Activated B cell treated with CpG ODN at 0.5 μM for 24 hours (primary cell): ENCODE data around the gene FRMPD1. TPM values are rescaled to one million over a fixed set of nuclear protein-coding genes. Genes with fewer than 3 reads are reported as not detected.

Source experiments
- ATAC-seq: fragments of 200-7000 bp; cut with Tn5 transposase; one replicate; pipeline ENCODE4 v1.10.0; 2021; ENCODE audit warnings: low read depth, mild to moderate bottlenecking, moderate library complexity
- CTCF ChIA-PET: fragments of 350-600 bp; sonication (Branson Sonifier 250); formaldehyde crosslinking; loops from one replicate; lab custom pipeline; 2021; ENCODE audit warnings: antibody characterized with exemption; lab: Charles Lee
- POLR2A ChIA-PET: fragments of 350-600 bp; sonication (Branson Sonifier 250); formaldehyde crosslinking; loops from one replicate; lab custom pipeline; 2021; ENCODE audit warnings: antibody characterized with exemption; lab: Charles Lee
- DNase-seq: peaks from one replicate; pipeline ENCODE4 v3.0.0; 2022
- H3K27ac Mint-ChIP-seq: one replicate; pipeline ENCODE4 v1.8.0; 2020; ENCODE audit warnings: mixed read lengths
- H3K27me3 Mint-ChIP-seq: one replicate; pipeline ENCODE4 v1.8.0; 2021; ENCODE audit warnings: mixed read lengths
- H3K36me3 Mint-ChIP-seq: one replicate; pipeline ENCODE4 v1.8.0; 2021; ENCODE audit warnings: low read depth, mixed read lengths
- H3K4me1 Mint-ChIP-seq: one replicate; pipeline ENCODE4 v1.8.0; 2021; ENCODE audit warnings: mixed read lengths
- H3K4me3 Mint-ChIP-seq: one replicate; pipeline ENCODE4 v1.8.0; 2020; ENCODE audit warnings: mild to moderate bottlenecking, mixed read lengths
- H3K9me3 Mint-ChIP-seq: one replicate; pipeline ENCODE4 v1.8.0; 2020; ENCODE audit warnings: mixed read lengths
- CTCF ChIP-seq: fragments of 200-600 bp; IDR thresholded peaks from one replicate; pipeline ENCODE4 v1.8.0; 2022; ENCODE audit warnings: antibody characterized with exemption, mild to moderate bottlenecking
- intact Hi-C: fragments of 100-400 bp; cut with micrococcal nuclease; formaldehyde crosslinking; loops from one replicate; pipeline ENCODE4 v1.15.1; 2024
- total RNA-seq: library from RNA; stranded (reverse); gene quantifications from 2 replicates; pipeline ENCODE4 v1.2.3, GENCODE V29; 2022

The FRMPD1 gene
- total RNA-seq, 1 donor from 2014 or later, result 0.07 TPM

GRCh38 chr9:37776328-37776727 is 125.6 kb downstream of the FRMPD1 start:
- ChIA-PET CTCF (no interaction called here), POLR2A (interaction anchor here (0.6 kb wide), 1 partner anchor 35 kb away, joined by 6 read pairs; no protein-coding TSS in a partner anchor)
- Mint-ChIP-seq H3K4me1 (no peaks in the 10 kb centered on the region), H3K27me3 (no peaks in the 10 kb centered on the region), H3K36me3 (peaks cover 75% of the 10 kb centered on the region), H3K9me3 (no peaks in the 10 kb centered on the region), H3K27ac (no peak overlapping the region), H3K4me3 (no peak overlapping the region)
- DNase-seq (no peak), ATAC-seq (no peak)
- TF ChIP-seq CTCF, result no peak
- intact Hi-C loops, result loop anchor here (10.0 kb wide), 1 partner anchor 78 kb away; no protein-coding TSS in a partner anchor

GRCh38 chr9:37778534-37778933 is 127.8 kb downstream of the FRMPD1 start:
- DNase-seq (no peak), ATAC-seq (no peak)
- intact Hi-C loops, result loop anchor here (10.0 kb wide), 1 partner anchor 76 kb away; no protein-coding TSS in a partner anchor
- Mint-ChIP-seq H3K4me1 (peaks cover 14% of the 10 kb centered on the region), H3K4me3 (no peak overlapping the region), H3K27me3 (no peaks in the 10 kb centered on the region), H3K27ac (no peak overlapping the region), H3K9me3 (no peaks in the 10 kb centered on the region), H3K36me3 (peaks cover 80% of the 10 kb centered on the region)
- no peak for TF ChIP-seq CTCF
- ChIA-PET CTCF (no interaction called here), POLR2A (no interaction called here)

- Mint-ChIP-seq H3K4me3 (peak overlapping the region; percentile 98), H3K27ac (peak overlapping the region; percentile 93), H3K36me3 (peaks cover 49% of the 10 kb centered on the region), H3K27me3 (no peaks in the 10 kb centered on the region), H3K4me1 (peaks cover 35% of the 10 kb centered on the region), H3K9me3 (no peaks in the 10 kb centered on the region)
- ChIA-PET POLR2A (interaction anchor here (1.1 to 2.9 kb wide), 7 partner anchors 10 to 1383 kb away, joined by 4 to 63 read pairs (median 5); partner anchors contain the start of genes DCAF10, SLC25A51, TOMM5 and TRMT10B), CTCF (no interaction called here)
- intact Hi-C loops, result loop anchor here (10.0 kb wide), 2 partner anchors 189 to 299 kb away; partner anchors contain the start of genes POLR1E and TOMM5
- no peak for ATAC-seq
- no peak for DNase-seq
- TF ChIP-seq CTCF, result no peak
These were observed 133.5 kb downstream of the FRMPD1 start for GRCh38 chr9:37784291-37784615.

- ATAC-seq, result peak; percentile 87
These were observed 134.1 kb downstream of the FRMPD1 start, which contains the start of gene EXOSC3 for GRCh38 chr9:37784616-37785483. Gene EXOSC3 (minus strand): TSS chr9:37785064. CDS start chr9:37785044, 20 bp downstream.

More at GRCh38 chr9:37784616-37785483, 134.1 kb downstream of the FRMPD1 start, which contains the start of gene EXOSC3:
- TF ChIP-seq CTCF, result no peak
- Mint-ChIP-seq H3K36me3 (peaks cover 43% of the 10 kb centered on the region), H3K27ac (peak within 1 kb of the TSS; percentile 93), H3K9me3 (no peaks in the 10 kb centered on the region), H3K27me3 (no peaks in the 10 kb centered on the region), H3K4me1 (peaks cover 35% of the 10 kb centered on the region), H3K4me3 (peak within 1 kb of the TSS; percentile 98)
- POLR2A ChIA-PET, result interaction anchor here (0.6 to 2.9 kb wide), 12 partner anchors 9 to 1384 kb away, joined by 3 to 63 read pairs (median 4); partner anchors contain the start of genes DCAF10, SLC25A51, TOMM5 and TRMT10B
- CTCF ChIA-PET, result interaction anchor here (1.3 kb wide), 1 partner anchor 16 kb away, joined by 5 read pairs; the partner anchor contains the start of gene DCAF10
- intact Hi-C loops, result loop anchor here (1.0 to 10.0 kb wide), 5 partner anchors 15 to 300 kb away; partner anchors contain the start of genes DCAF10, POLR1E, SLC25A51 and TOMM5
- peak; percentile 83 for DNase-seq
